ENCODE results near the gene MRPL46.

- no peak for TF ChIP-seq FOXM1 (IDR thresholded peaks at IDR 0.05; ENCODE audit: borderline replicate concordance)
- TF ChIP-seq SP1 (IDR thresholded peaks at IDR 0.05): no peak
- TF ChIP-seq SUZ12 (IDR thresholded peaks at IDR 0.05): no peak
- no peak for TF ChIP-seq BHLHE40 (IDR thresholded peaks at IDR 0.05; ENCODE audit: borderline replicate concordance)
- no peak for TF ChIP-seq ARNT (IDR thresholded peaks at IDR 0.05)
- no peak for TF ChIP-seq FOXK2 (IDR thresholded peaks at IDR 0.05)
- TF ChIP-seq TARDBP (IDR thresholded peaks at IDR 0.05): no peak
These were observed 38.2 kb downstream of the MRPL46 start for GRCh38 chr15:88428805-88429605.
